Thoracic aorta (tissue), 2 donors: ENCODE data around the gene OR4S1. TPM values are rescaled to one million over a fixed set of nuclear protein-coding genes. Genes with fewer than 3 reads are reported as not detected.
"Not testable (repeated sequence)": the region's sequence is repeated elsewhere in the genome, so short reads cannot be mapped to it uniquely, and the experiment has no call there.

Source experiments
- ATAC-seq: fragments of 150-250 bp; one replicate; pipeline ENCODE4 v1.8.0; 2017; ENCODE audit warnings: low read depth; ENCODE audit not compliant: insufficient number of reproducible peaks, low FRiP score
- DNase-seq: peaks from one replicate; pipeline ENCODE4 v3.0.0-alpha.2; 2020; ENCODE audit warnings: low spot score
- H3K27ac ChIP-seq, 2 donors: fragments of 200-600 bp; sonication (generic); 1 replicate in 1 of 2; 2 replicates in 1 of 2; pipeline ENCODE4 v1.5.1; 2016; ENCODE audit warnings: mild to moderate bottlenecking in 2 of 2, moderate library complexity in 2 of 2
- H3K27me3 ChIP-seq: fragments of 200-600 bp; sonication (generic); replicated peaks from 2 replicates; pipeline ENCODE4 v1.6.0; 2016; ENCODE audit warnings: mild to moderate bottlenecking; ENCODE audit not compliant: insufficient read depth
- H3K36me3 ChIP-seq: fragments of 200-600 bp; sonication (generic); one replicate; pipeline ENCODE4 v1.5.1; 2016
- H3K4me1 ChIP-seq, 2 donors: fragments of 200-600 bp; sonication (generic); 1 replicate in 1 of 2; 2 replicates in 1 of 2; pipeline versions ENCODE4 v1.5.1 to v1.6.0; 2016; ENCODE audit warnings: low read depth in 2 of 2, mild to moderate bottlenecking in 1 of 2; ENCODE audit not compliant: control insufficient read depth in 1 of 2
- H3K4me3 ChIP-seq: fragments of 200-600 bp; sonication (generic); 2 replicates; pipeline ENCODE4 v1.5.1; 2016; ENCODE audit warnings: mild to moderate bottlenecking
- H3K9me3 ChIP-seq: fragments of 200-600 bp; sonication (generic); 2 replicates; pipeline ENCODE4 v1.5.1; 2016
- total RNA-seq, 2 donors: library from RNA; depleted of rRNA; stranded (reverse); fragments of >200 nt; gene quantifications; one replicate each; pipeline versions ENCODE4 v1.1.0 to v1.2.3, GENCODE V29; 2016
- TF ChIP-seq, protein P1 (sequence below): fragments of 200-600 bp; sonication (generic); IDR thresholded peaks from one replicate; pipeline ENCODE4 v1.5.1; 2019; ENCODE audit warnings: antibody characterized with exemption

The OR4S1 gene
- total RNA-seq, 2 donors from 2014 or later = not detected

DNA sequence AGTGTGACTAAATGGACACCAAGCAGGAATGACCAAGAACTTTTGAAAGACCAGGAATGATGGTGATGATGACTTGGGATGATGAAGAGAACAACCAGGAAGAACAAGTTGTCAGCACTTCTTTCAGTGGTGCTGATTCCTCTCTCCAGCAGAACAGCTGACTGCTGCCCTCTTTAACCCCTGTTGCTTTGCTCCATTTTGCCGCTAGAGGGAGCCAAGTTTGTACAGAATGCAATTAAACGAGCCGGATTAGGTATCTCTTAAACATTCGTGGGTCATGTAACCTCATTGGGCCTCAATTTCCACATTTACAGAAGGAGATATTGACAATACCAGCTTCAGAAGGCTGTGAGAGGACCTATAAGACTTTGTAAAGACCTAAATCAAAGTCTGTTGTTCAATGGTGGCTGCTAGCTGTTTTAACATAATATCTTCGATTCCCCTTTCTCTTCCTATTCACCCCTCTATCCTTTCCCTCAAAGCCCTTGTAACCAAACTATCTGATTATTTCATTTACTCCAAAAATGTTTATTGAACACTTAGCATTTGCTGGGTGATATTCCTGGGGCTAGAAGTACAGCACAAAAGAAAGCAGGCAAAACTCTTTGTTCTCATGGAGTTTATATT is 1.9 kb downstream of the OR4S1 start:
- Histone ChIP-seq H3K27me3 (no peaks in the 10 kb centered on the region), H3K9me3 (no peaks in the 10 kb centered on the region), H3K4me1 (no peaks in the 10 kb centered on the region), H3K4me3 (no peak overlapping the region), H3K27ac (no peak overlapping the region), H3K36me3 (no peaks in the 10 kb centered on the region)
- no peak for DNase-seq
- TF ChIP-seq, protein P1, sequence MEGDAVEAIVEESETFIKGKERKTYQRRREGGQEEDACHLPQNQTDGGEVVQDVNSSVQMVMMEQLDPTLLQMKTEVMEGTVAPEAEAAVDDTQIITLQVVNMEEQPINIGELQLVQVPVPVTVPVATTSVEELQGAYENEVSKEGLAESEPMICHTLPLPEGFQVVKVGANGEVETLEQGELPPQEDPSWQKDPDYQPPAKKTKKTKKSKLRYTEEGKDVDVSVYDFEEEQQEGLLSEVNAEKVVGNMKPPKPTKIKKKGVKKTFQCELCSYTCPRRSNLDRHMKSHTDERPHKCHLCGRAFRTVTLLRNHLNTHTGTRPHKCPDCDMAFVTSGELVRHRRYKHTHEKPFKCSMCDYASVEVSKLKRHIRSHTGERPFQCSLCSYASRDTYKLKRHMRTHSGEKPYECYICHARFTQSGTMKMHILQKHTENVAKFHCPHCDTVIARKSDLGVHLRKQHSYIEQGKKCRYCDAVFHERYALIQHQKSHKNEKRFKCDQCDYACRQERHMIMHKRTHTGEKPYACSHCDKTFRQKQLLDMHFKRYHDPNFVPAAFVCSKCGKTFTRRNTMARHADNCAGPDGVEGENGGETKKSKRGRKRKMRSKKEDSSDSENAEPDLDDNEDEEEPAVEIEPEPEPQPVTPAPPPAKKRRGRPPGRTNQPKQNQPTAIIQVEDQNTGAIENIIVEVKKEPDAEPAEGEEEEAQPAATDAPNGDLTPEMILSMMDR = peak; percentile 51
- ATAC-seq = no peak

DNA sequence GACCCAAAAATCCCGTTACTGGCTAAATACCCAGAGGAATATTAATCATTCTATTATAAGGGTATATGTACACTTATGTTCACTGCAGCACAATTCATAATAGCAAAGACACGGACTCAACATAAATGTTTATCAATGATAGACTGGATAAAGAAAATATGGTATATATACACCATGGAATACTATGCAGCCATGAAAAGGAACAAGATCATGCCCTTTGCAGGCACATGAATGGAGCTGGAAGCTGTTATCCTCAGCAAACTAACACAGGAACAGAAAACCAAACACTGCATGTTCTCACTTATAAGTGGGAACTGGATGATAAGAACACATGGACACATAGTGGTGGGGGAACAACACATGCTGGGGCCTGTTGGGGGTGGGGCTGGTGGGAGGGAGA is 7.6 kb downstream of the OR4S1 start:
- not testable (repeated sequence) for H3K4me1 ChIP-seq, H3K4me3 ChIP-seq, H3K27me3 ChIP-seq, ATAC-seq, H3K9me3 ChIP-seq, DNase-seq, H3K27ac ChIP-seq, H3K36me3 ChIP-seq

DNA sequence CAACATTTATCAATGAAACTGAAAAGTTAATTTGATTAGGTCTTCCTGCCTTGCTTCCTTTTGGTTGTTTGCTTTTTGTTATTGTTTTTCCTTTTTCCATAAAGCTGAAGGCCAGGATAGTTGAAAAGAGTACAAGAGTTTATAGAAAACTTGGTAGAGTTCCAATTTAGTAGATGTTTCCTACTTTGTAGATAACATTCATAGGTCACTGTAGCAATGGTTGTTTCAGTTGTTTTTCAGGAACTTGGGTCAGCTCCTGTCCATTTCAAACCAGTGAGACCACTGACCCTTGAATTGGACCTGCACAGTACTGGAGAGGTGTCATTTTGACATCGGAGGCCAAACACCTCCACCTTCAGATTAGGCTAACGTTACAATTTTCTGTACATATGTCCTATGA is 13.8 kb downstream of the OR4S1 start:
- not testable (repeated sequence) for H3K4me1 ChIP-seq, H3K36me3 ChIP-seq, H3K27me3 ChIP-seq, ATAC-seq, DNase-seq, H3K27ac ChIP-seq, H3K4me3 ChIP-seq, H3K9me3 ChIP-seq

DNA sequence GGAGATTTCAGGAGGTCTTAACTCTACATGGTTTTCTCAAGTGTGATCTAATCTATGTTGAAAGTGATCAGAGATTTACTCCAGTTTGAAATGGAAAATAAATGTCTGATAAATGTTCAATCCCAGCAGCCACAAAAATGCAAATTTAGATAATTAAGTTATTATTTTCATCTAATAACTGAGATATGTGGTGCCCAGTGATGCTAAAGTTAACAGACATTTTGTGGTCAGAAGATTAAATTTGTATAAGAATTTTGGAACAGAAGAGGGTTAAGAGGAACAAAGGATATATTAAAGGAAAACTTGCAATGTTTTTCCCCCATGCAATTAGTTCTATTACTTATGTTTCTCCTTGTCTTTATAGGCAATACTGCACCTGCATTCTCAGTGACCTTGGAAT is 18.6 kb downstream of the OR4S1 start, which contains the start of gene OR4C3:
Gene OR4C3, plus strand, starts transcription at position 301 of the 400 bp plus-strand sequence. CDS start 102 bp downstream, outside the sequence.
- not testable (repeated sequence) for H3K4me3 ChIP-seq, H3K4me1 ChIP-seq, DNase-seq, H3K36me3 ChIP-seq, ATAC-seq, H3K27me3 ChIP-seq, H3K9me3 ChIP-seq, H3K27ac ChIP-seq

DNA sequence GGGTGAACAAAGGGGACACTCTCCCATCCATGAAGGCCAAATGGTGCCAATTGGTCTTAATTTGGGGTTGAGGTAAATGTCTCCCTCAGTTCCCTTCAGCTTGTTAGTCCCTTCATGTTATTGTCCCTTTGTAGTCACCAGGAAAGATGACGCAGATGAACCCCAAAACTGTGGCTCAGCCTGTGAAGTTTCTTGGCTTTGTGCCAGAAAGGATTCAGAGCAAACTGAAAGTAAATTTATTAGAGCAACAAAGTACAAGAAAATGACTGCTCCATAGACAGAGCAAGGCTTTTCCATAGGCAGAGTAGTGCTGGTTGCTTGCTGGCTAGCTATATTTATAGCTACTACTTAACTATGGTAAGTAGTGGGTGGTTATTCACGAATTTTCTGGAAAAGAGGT is 35.4 kb downstream of the OR4S1 start:
- TF ChIP-seq, protein P1 = no peak
- H3K27ac ChIP-seq = no peak overlapping the region
- DNase-seq = no peak
- H3K36me3 ChIP-seq = no peaks in the 10 kb centered on the region
- no peak for ATAC-seq
- H3K27me3 ChIP-seq = no peaks in the 10 kb centered on the region
- H3K4me3 ChIP-seq = no peak overlapping the region
- H3K4me1 ChIP-seq = no peaks in the 10 kb centered on the region
- H3K9me3 ChIP-seq = no peaks in the 10 kb centered on the region

DNA sequence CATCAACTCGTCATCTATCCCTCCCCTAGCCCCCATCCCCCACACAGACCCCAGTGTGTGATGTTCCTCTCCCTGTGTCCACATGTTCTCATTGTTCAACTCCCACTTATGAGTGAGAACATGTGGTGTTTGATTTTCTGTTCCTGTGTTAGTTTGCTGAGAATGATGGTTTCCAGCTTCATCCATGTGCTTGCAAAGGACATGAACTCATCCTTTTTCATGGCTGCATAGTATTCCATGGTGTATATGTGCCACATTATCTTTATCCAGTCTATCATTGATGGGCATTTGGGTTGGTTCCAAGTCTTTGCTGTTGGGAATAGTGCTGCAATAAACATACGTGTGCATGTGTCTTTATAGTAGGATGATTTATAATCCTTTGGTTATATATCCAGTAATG is 36.5 kb downstream of the OR4S1 start:
- not testable (repeated sequence) for H3K4me3 ChIP-seq, H3K27ac ChIP-seq, ATAC-seq, H3K4me1 ChIP-seq, DNase-seq, H3K9me3 ChIP-seq, H3K36me3 ChIP-seq, H3K27me3 ChIP-seq

DNA sequence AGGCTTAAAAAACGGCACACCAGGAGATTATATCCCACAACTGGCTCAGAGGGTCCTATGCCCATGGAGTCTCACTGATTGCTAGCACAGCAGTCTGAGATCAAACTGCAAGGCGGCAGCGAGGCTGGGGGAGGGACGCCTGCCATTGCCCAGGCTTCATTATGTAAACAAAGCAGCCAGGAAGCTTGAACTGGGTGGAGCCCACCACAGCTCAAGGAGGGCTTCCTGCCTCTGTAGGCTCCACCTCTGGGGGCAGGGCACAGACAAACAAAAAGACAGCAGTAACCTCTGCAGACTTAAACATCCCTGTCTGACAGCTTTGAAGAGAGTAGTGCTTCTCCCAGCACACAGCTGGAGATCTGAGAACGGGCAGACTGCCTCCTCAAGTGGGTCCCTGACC is 40.3 kb downstream of the OR4S1 start:
- not testable (repeated sequence) for H3K36me3 ChIP-seq, H3K27ac ChIP-seq, H3K27me3 ChIP-seq, DNase-seq, H3K4me1 ChIP-seq, ATAC-seq, H3K9me3 ChIP-seq, H3K4me3 ChIP-seq

DNA sequence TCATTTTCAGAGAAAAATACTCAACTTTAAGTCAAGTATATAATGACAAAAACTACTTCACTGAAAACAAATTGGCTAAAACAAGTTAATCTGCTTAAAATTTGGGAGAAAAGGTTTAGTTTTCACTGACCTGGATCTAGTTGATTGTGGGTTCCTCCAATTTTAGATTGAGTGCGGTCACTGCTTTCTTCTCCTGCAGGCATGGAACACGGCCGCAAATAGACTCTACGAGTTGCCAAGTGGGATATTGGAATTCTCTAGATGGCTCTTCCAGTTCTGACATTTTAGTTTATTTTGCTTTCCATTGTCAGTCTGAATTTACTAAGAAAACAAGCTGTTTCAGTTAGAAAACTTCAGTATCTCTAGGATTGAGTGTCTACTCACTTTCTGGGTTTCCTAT is 48.0 kb downstream of the OR4S1 start:
- Histone ChIP-seq H3K36me3 (no peaks in the 10 kb centered on the region), H3K27me3 (no peaks in the 10 kb centered on the region), H3K27ac (no peak overlapping the region), H3K4me1 (no peaks in the 10 kb centered on the region), H3K4me3 (no peak overlapping the region), H3K9me3 (no peaks in the 10 kb centered on the region)
- TF ChIP-seq, protein P1 = no peak
- DNase-seq = no peak
- ATAC-seq = no peak
